ENCODE results near the gene INTS7.
"Not testable (repeated sequence)": the region's sequence is repeated elsewhere in the genome, so short reads cannot be mapped to it uniquely, and the experiment has no call there.

INTS7 gene

GRCh38 chr1:211920141-211920572 lies 115.2 kb downstream of the INTS7 start:
- Histone ChIP-seq H2AK5ac (ENCODE audit: low read length) (no peak overlapping the region), H3K36me3 (ENCODE audit: control insufficient read depth in 1 of 2, insufficient read depth in 2 of 2, low read length in 2 of 2) (no peaks in the 10 kb centered on the region)

GRCh38 chr1:211918843-211919414 lies 116.4 kb downstream of the INTS7 start:
- Histone ChIP-seq H3K4me3 (ENCODE audit: low read depth, low read length) (no peak overlapping the region), H3K36me3 (ENCODE audit: control insufficient read depth in 1 of 2, insufficient read depth in 2 of 2, low read length in 2 of 2) (no peaks in the 10 kb centered on the region)
- no CpG with 5 or more reads among the region's 5 CpGs for WGBS (ENCODE audit: extremely low coverage, insufficient coverage, insufficient read length)

More at GRCh38 chr1:211920141-211920572, 115.2 kb downstream of the INTS7 start:
- Histone ChIP-seq H3K9me3 (ENCODE audit: insufficient read depth, low read depth, low read length) (no peaks in the 10 kb centered on the region), H3K14ac (ENCODE audit: low read length) (no peak overlapping the region), H3K9ac (ENCODE audit: low read length) (no peak overlapping the region), H3K79me1 (ENCODE audit: low read length) (no peaks in the 10 kb centered on the region), H2BK120ac (ENCODE audit: insufficient read depth, low read length, poor library complexity) (no peak overlapping the region), H3K4me3 (ENCODE audit: low read depth, low read length) (no peak overlapping the region), H3K23ac (ENCODE audit: low read length) (no peak overlapping the region), H4K91ac (ENCODE audit: low read depth, low read length) (no peak overlapping the region), H3K79me2 (ENCODE audit: control insufficient read depth, insufficient read depth, low read length, poor library complexity) (no peaks in the 10 kb centered on the region), H2BK5ac (ENCODE audit: low read depth, low read length, poor library complexity) (no peak overlapping the region), H3K4ac (ENCODE audit: low read depth, low read length) (no peak overlapping the region), H3K27ac (ENCODE audit: low read depth, low read length) (no peak overlapping the region), H2AFZ (ENCODE audit: insufficient read depth, low read length, poor library complexity) (no peak overlapping the region), H3K27me3 (ENCODE audit: insufficient read depth, low read length) (no peaks in the 10 kb centered on the region), H3K4me1 (ENCODE audit: control insufficient read depth in 1 of 2, insufficient read depth in 2 of 2, low read length in 2 of 2) (no peaks in the 10 kb centered on the region), H3K4me2 (ENCODE audit: low read length) (no peak overlapping the region), H2BK12ac (ENCODE audit: low read length) (no peak overlapping the region), H4K8ac (ENCODE audit: low read depth, low read length) (no peak overlapping the region), H4K12ac (ENCODE audit: low read depth, low read length) (no peak overlapping the region), H3K18ac (ENCODE audit: low read length) (no peak overlapping the region)
- no CpG with 5 or more reads among the region's 5 CpGs for WGBS (ENCODE audit: extremely low coverage, insufficient coverage, insufficient read length)
- no peak for DNase-seq

GRCh38 chr1:211916458-211916857 lies 118.9 kb downstream of the INTS7 start:
- not testable (repeated sequence) for H3K23ac ChIP-seq (ENCODE audit: low read length); H3K4ac ChIP-seq (ENCODE audit: low read depth, low read length); H3K4me1 ChIP-seq (ENCODE audit: control insufficient read depth in 1 of 2, insufficient read depth in 2 of 2, low read length in 2 of 2); H3K36me3 ChIP-seq (ENCODE audit: control insufficient read depth in 1 of 2, insufficient read depth in 2 of 2, low read length in 2 of 2); H3K18ac ChIP-seq (ENCODE audit: low read length); H3K4me3 ChIP-seq (ENCODE audit: low read depth, low read length); H3K9me3 ChIP-seq (ENCODE audit: insufficient read depth, low read depth, low read length); H3K14ac ChIP-seq (ENCODE audit: low read length); H3K79me1 ChIP-seq (ENCODE audit: low read length); H4K91ac ChIP-seq (ENCODE audit: low read depth, low read length); H3K4me2 ChIP-seq (ENCODE audit: low read length); H3K27ac ChIP-seq (ENCODE audit: low read depth, low read length); H4K12ac ChIP-seq (ENCODE audit: low read depth, low read length); H2AK5ac ChIP-seq (ENCODE audit: low read length); H3K9ac ChIP-seq (ENCODE audit: low read length); H2BK5ac ChIP-seq (ENCODE audit: low read depth, low read length, poor library complexity); H2BK120ac ChIP-seq (ENCODE audit: insufficient read depth, low read length, poor library complexity); H2BK12ac ChIP-seq (ENCODE audit: low read length); H4K8ac ChIP-seq (ENCODE audit: low read depth, low read length); H3K27me3 ChIP-seq (ENCODE audit: insufficient read depth, low read length); H3K79me2 ChIP-seq (ENCODE audit: control insufficient read depth, insufficient read depth, low read length, poor library complexity); DNase-seq; H2AFZ ChIP-seq (ENCODE audit: insufficient read depth, low read length, poor library complexity)
- whole genome bisulfite sequencing (ENCODE audit: extremely low coverage, insufficient coverage, insufficient read length) = no CpG with 5 or more reads among the region's 3 CpGs

More at GRCh38 chr1:211918843-211919414, 116.4 kb downstream of the INTS7 start:
- no peaks in the 10 kb centered on the region for H3K9me3 ChIP-seq (ENCODE audit: insufficient read depth, low read depth, low read length)
- H3K79me2 ChIP-seq (ENCODE audit: control insufficient read depth, insufficient read depth, low read length, poor library complexity) = no peaks in the 10 kb centered on the region
- H3K4me1 ChIP-seq (ENCODE audit: control insufficient read depth in 1 of 2, insufficient read depth in 2 of 2, low read length in 2 of 2) = no peaks in the 10 kb centered on the region
- no peak overlapping the region for H3K27ac ChIP-seq (ENCODE audit: low read depth, low read length)
- H4K91ac ChIP-seq (ENCODE audit: low read depth, low read length) = no peak overlapping the region
- no peak overlapping the region for H3K9ac ChIP-seq (ENCODE audit: low read length)
- no peak overlapping the region for H3K4me2 ChIP-seq (ENCODE audit: low read length)
- no peak overlapping the region for H2BK120ac ChIP-seq (ENCODE audit: insufficient read depth, low read length, poor library complexity)
- no peak overlapping the region for H4K8ac ChIP-seq (ENCODE audit: low read depth, low read length)
- no peak for DNase-seq
- H3K14ac ChIP-seq (ENCODE audit: low read length) = no peak overlapping the region
- no peak overlapping the region for H3K23ac ChIP-seq (ENCODE audit: low read length)
- H3K27me3 ChIP-seq (ENCODE audit: insufficient read depth, low read length) = no peaks in the 10 kb centered on the region
- H2AK5ac ChIP-seq (ENCODE audit: low read length) = no peak overlapping the region
- H2BK12ac ChIP-seq (ENCODE audit: low read length) = no peak overlapping the region
- no peaks in the 10 kb centered on the region for H3K79me1 ChIP-seq (ENCODE audit: low read length)
- H3K18ac ChIP-seq (ENCODE audit: low read length) = no peak overlapping the region
- no peak overlapping the region for H4K12ac ChIP-seq (ENCODE audit: low read depth, low read length)
- H3K4ac ChIP-seq (ENCODE audit: low read depth, low read length) = no peak overlapping the region
- no peak overlapping the region for H2AFZ ChIP-seq (ENCODE audit: insufficient read depth, low read length, poor library complexity)
- no peak overlapping the region for H2BK5ac ChIP-seq (ENCODE audit: low read depth, low read length, poor library complexity)

- Histone ChIP-seq H3K36me3 (ENCODE audit: control insufficient read depth in 1 of 2, insufficient read depth in 2 of 2, low read length in 2 of 2) (no peaks in the 10 kb centered on the region), H2BK5ac (ENCODE audit: low read depth, low read length, poor library complexity) (no peak overlapping the region), H3K27ac (ENCODE audit: low read depth, low read length) (no peak overlapping the region), H4K91ac (ENCODE audit: low read depth, low read length) (no peak overlapping the region), H3K9me3 (ENCODE audit: insufficient read depth, low read depth, low read length) (no peaks in the 10 kb centered on the region), H2AFZ (ENCODE audit: insufficient read depth, low read length, poor library complexity) (no peak overlapping the region), H3K4me3 (ENCODE audit: low read depth, low read length) (no peak overlapping the region), H2AK5ac (ENCODE audit: low read length) (no peak overlapping the region), H2BK120ac (ENCODE audit: insufficient read depth, low read length, poor library complexity) (no peak overlapping the region), H3K27me3 (ENCODE audit: insufficient read depth, low read length) (no peaks in the 10 kb centered on the region), H4K8ac (ENCODE audit: low read depth, low read length) (no peak overlapping the region), H3K79me1 (ENCODE audit: low read length) (no peaks in the 10 kb centered on the region), H2BK12ac (ENCODE audit: low read length) (no peak overlapping the region), H3K14ac (ENCODE audit: low read length) (no peak overlapping the region), H4K12ac (ENCODE audit: low read depth, low read length) (no peak overlapping the region), H3K4me2 (ENCODE audit: low read length) (no peak overlapping the region), H3K4ac (ENCODE audit: low read depth, low read length) (no peak overlapping the region), H3K23ac (ENCODE audit: low read length) (no peak overlapping the region), H3K18ac (ENCODE audit: low read length) (no peak overlapping the region), H3K79me2 (ENCODE audit: control insufficient read depth, insufficient read depth, low read length, poor library complexity) (no peaks in the 10 kb centered on the region), H3K9ac (ENCODE audit: low read length) (no peak overlapping the region), H3K4me1 (ENCODE audit: control insufficient read depth in 1 of 2, insufficient read depth in 2 of 2, low read length in 2 of 2) (no peaks in the 10 kb centered on the region)
- WGBS (ENCODE audit: extremely low coverage, insufficient coverage, insufficient read length) = no CpG with 5 or more reads among the region's 2 CpGs
- no peak for DNase-seq
Observed at GRCh38 chr1:211915924-211916323, 119.4 kb downstream of the INTS7 start.

Data from trophoblast cell (in vitro differentiated cells and primary cell).